IPS DF 4.7 (cell line): ENCODE measurements around the gene PARP6.

Experiments used
- DNase-seq: peaks from one replicate; pipeline ENCODE4 v3.0.0-alpha.2; 2013; ENCODE audit warnings: low spot score; ENCODE audit errors: extremely low read depth

The PARP6 gene

GRCh38 chr15:72272213-72272996 is at the start of gene PARP6:
Gene PARP6, minus strand, starts transcription at chr15:72272554. Its CDS starts 5,077 bp downstream, at chr15:72267477.
- peak; percentile 87 for DNase-seq

- no peak for DNase-seq
These were observed 47.8 kb upstream of the PARP6 start, which contains the start of gene CELF6 for GRCh38 chr15:72319985-72320671. Gene CELF6, minus strand, starts transcription at chr15:72320157. Its CDS starts 283 bp downstream, at chr15:72319874.

DNA sequence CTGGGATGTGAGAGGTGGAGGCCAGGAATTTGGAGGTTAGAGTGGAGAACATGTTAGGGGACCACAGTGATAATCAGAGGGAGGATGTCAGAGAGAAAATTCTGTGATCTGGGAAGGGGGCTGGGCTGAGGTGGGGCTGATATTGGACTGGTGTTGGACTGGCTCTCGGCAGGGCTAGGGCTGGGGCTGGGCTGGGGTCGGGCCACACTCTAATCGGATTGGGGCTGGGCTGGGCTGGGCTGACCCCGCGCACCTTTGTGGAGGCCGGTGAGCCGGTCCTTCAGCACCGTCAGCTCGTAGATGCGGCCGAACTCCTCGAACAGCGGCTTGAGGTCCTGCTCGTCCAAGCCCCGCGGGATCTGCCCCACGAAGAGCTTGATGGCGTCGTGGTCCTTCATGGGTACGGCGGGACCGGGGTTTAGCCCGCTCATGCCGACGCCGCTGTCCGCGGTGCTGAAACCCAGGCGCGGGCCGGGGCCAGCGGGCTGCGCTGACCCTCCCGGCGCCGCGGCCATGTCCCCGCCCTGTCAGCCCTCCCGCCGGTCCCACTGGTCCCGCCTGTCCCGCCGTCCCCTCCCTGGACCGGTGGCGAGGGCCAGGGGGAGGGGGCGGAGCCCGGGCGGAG is 47.1 kb upstream of the PARP6 start:
- no peak for DNase-seq

- DNase-seq = no peak
These were observed 46.1 kb upstream of the PARP6 start for GRCh38 chr15:72318408-72318942.

DNA sequence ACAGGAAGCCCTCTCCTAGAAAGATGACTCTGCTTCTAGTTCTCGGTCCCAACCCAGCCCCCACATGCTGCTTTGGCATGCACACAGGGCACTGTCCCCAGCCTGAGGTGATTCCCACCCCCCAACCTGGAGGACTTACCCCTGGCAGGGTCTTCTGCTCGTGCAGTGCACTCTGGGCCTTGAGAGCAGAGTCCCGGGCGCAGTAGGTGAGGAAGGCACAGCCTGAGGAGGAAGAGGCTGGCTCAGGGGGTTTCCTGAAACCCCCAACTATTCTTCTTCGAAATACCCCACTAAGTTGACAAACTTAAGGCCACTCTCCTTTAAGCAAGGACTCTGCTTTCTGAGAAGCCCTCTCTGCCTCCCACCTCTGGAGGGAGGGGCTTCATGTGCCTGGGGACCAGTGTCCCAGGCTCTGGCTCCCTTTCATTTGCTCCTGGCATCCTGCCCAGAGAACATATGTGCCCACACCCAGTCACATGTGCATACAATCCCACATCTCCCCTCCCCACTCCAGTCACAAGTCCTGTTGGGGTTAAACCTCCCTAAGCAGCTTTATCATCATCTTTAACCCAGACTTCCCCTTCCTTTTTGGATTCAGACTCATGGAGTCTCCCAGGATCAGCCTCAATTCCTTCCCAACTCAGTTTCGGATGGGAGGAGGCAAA is 43.5 kb upstream of the PARP6 start:
- DNase-seq = no peak

DNA sequence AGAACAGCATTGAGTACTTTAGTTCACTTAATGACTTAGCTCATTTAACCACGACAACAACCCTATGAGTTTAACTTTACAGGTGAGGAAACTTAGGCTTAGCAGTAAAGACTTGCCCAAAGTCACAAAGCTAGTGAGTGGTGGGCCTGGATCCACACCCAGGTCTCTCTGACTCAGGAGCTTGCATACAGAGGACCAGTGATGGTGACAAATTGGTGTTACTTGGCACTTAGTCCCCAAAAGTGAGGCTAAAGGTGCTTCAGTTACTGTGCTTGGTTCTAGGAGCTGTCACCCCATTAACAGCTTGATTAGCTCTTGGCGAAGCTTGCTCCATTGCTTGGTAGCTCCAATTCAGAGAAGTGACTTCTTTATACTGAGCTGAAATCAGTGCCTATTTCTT is 41.5 kb upstream of the PARP6 start:
- no peak for DNase-seq

GRCh38 chr15:72313448-72313840 is 41.1 kb upstream of the PARP6 start:
- DNase-seq = no peak

DNA sequence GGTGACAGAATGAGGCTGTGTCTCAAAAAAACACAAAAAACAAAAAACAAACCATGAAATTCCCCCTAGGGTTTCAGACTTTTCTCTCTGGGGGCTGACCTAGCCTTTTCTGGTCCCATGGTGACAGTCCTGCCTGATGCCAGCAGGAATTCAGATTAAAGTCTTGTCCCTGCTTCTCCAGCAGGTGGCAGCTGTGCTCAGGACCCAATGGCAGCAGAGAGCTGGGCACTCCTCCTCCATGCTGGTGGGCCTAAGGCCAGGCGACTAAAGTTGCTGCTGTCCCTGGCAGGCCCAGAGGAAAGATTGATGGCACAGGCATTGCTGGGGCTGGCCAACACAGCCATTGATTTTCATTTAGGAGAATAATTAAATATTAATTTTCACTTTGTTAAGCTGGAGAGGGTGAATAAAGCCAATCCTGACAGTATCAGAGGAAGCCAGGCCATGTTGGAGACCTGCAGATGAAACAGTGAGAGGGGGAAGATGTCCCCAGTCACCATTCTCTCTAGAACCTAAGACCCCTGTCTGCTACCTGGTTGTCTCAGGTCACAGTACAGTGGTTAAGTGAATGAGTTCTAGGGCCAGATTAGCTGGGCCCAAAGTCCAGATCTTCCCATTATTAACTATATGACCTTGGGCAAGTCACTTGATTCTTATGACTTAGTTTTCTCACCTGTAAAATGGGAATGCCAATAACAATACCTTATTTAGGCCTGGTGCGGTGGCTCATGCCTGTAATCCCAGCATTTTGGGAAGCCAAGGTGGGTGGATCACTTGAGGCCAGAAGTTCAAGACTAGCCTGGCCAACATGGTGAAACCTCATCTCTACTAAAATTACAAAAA is 40.5 kb upstream of the PARP6 start:
- DNase-seq = no peak

GRCh38 chr15:72307026-72307425 is 34.7 kb upstream of the PARP6 start:
- DNase-seq = no peak

GRCh38 chr15:72306211-72306785 is 33.9 kb upstream of the PARP6 start:
- DNase-seq = no peak

- DNase-seq = no peak
These were observed 32.2 kb upstream of the PARP6 start for GRCh38 chr15:72304596-72304995.

DNA sequence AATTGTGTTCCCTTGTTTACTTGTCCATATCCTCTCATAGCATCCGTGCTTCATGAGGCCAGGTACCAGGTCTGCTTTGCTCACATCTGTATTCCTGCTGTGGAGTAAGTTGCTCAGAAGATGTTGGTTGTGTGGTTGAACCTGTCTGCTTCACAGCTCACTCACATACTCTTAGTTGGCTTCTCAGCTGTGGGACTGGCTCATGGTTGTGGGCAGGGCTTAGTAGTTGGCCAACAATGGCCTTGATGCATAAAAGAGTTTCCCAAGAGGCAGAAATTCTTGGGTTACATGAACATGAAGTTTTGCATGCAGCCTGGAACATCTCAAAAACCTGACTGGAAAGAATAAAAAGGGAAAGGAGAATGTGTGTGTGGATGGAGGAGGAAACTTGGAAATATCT is 30.6 kb upstream of the PARP6 start:
- no peak for DNase-seq

- DNase-seq = no peak
These were observed 17.4 kb upstream of the PARP6 start for GRCh38 chr15:72289597-72290325.

- DNase-seq = no peak
These were observed 16.6 kb upstream of the PARP6 start for GRCh38 chr15:72288796-72289596.

DNA sequence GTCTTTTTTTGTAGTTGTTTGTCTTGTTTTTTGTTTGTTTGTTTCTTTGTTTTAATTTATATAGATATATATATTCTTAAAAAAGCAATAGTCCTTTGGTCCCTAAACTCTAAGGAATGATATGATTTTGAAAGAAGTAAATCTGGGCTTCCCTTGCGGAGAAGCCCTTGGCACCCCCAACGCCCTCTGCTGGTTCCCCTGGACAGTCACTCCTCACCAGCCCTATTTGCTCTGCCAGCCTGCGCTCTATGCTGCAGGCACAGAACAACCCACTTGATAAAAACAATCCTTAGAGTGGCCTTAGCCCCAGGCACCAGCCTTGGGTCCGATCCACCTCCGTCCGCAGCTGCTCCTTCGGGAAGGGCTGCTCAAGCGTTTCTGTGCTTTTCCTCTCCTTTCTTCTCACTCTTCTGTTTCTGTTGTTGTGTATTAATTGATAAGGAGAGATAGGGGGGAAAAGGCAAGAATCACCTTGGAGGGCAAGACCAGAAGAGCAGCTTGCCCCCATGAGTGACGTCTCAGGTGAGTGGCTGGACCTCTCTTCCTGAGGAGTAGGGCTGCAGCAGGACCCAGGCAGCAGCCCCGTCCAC is 13.7 kb upstream of the PARP6 start:
- DNase-seq = no peak

GRCh38 chr15:72285402-72285801 is 13.0 kb upstream of the PARP6 start:
- no peak for DNase-seq

DNA sequence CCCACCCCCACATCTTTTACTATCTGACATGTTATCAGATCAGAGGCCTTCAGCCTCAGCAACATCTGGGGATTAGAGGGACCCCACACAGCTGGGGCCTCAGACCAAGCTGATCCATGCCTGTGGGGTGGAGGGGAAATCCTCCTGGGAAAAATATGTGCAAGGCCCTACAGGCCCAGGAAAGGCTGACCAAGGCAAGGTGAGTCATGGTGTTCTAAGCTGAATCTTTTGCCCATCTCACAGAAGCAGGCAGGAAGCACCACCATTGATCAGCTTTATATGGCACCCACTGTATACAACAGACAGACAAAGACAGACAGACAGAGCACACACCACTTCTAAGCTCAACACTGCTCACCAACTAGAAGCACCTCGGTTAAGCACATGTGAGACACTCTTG is 12.4 kb upstream of the PARP6 start:
- DNase-seq = no peak

GRCh38 chr15:72281713-72282112 is 9.4 kb upstream of the PARP6 start:
- no peak for DNase-seq
